NCI-H1092 (cell line): ENCODE measurements around the gene SCD.

Experiments
- DNase-seq: peaks from one replicate; lab custom pipeline; 2025; lab: John Stamatoyannopoulos, UW

Gene SCD

DNA sequence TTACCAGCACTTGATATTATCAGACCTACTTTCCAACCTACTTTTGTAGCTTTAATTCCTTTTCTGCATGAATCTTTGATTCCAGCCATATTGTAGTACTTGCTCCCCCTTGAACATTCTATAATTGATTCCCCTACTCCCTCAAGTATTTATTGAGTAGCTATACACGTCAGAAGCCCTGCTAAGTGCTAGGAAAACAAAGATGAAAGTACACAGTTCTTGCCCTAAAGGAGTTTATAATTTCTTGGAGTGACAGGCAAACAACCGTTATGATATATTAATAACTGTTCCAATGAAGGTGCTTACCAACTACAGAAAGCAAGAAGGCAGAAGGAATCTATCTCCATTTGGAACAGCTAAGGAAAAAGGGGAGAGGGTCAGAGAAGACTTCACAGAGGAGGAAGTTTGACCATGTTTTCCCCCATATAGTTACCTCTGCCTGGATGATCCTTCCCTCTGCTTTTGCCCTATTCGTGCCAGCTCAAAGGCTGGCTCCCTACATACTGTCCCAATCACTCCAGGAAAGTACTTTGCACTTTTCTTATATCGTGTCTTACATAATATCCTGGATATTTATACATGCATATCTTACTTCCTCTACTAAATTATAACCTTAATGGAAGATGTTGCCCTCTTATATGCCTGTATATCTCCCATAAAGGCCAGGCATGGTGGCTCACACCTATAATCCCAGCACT is 54.7 kb downstream of the SCD start:
- DNase-seq, result no peak

DNA sequence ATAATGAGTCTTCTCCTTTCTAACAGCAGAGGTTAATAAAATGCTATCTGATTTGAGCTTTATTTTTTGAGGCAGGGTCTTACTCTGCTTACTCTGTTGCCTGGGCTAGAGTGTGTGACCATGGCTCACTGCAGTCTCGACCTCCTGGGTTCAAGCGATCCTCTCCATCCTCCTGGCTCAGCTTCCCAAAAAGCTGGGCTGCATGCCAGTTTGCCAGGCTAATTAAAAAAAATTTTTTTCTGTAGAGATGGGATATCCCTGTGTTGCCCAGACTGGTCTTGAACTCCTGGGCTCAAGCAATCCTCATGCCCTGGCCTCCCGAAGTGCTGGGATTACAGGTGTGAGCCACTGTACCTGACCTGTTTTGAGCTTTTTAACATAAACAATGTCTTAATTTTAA is 56.7 kb downstream of the SCD start:
- no peak for DNase-seq

DNA sequence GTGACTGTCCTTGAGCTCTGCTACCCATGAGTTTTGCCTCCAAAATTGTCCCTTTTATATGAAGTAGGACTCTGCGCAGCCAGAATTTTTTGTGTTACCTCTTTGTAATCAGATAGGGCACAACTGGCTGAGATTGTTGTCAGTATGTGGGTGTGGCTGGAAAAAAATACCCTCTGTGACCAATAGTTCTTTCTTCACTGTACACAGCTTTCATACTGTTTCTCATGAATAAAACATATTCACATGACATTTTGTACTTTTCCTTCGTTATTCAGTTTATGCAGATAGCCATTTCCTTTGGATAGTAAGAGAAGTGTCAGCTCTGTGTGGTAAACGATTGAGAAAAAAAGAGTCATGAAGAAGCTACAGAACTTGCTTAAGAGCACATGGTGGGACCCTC is 66.1 kb downstream of the SCD start:
- no peak for DNase-seq
